DOHH2 (cell line): Measurements from ENCODE around the gene METTL25.

Experiments
- H3F3A ChIP-seq: fragments of 200-600 bp; sonication (generic), shearing (Covaris generic); 2 replicates; pipeline ENCODE4 v1.6.0; 2016; ENCODE audit warnings: antibody characterized with exemption, mild to moderate bottlenecking; ENCODE audit not compliant: control insufficient read depth, insufficient read depth
- H3K27ac ChIP-seq: fragments of 200-600 bp; sonication (generic); 2 replicates; pipeline ENCODE4 v1.5.1; 2014; ENCODE audit warnings: low read depth, mild to moderate bottlenecking, low read length, moderate library complexity
- H3K27me3 ChIP-seq: fragments of 200-600 bp; sonication (generic); 2 replicates; pipeline ENCODE4 v1.6.1; 2014; ENCODE audit warnings: mild to moderate bottlenecking, low read length, mixed read lengths; ENCODE audit not compliant: control insufficient read depth
- H3K36me3 ChIP-seq: fragments of 200-600 bp; sonication (generic); 2 replicates; pipeline ENCODE4 v1.6.1; 2014; ENCODE audit warnings: mild to moderate bottlenecking, low read length, moderate library complexity, mixed read lengths; ENCODE audit not compliant: control insufficient read depth
- H3K4me1 ChIP-seq: fragments of 200-600 bp; sonication (generic); 2 replicates; pipeline ENCODE4 v1.6.1; 2014; ENCODE audit warnings: mild to moderate bottlenecking, low read length, mixed read lengths; ENCODE audit not compliant: control insufficient read depth
- H3K4me2 ChIP-seq: fragments of 200-600 bp; sonication (generic); 2 replicates; pipeline ENCODE4 v1.6.0; 2014; ENCODE audit warnings: mild to moderate bottlenecking, low read length, moderate library complexity
- H3K4me3 ChIP-seq: fragments of 200-600 bp; sonication (generic); 2 replicates; pipeline ENCODE4 v1.5.1; 2014; ENCODE audit warnings: mild to moderate bottlenecking, low read length, mixed read lengths
- H3K79me2 ChIP-seq: fragments of 200-600 bp; sonication (generic); 2 replicates; pipeline ENCODE4 v1.6.1; 2014; ENCODE audit warnings: mild to moderate bottlenecking, low read length, mixed read lengths; ENCODE audit not compliant: control insufficient read depth
- H3K9me2 ChIP-seq: fragments of 200-600 bp; sonication (generic); replicated peaks from 2 replicates; pipeline ENCODE4 v1.6.1; 2014; ENCODE audit warnings: mild to moderate bottlenecking, low read length, mixed read lengths; ENCODE audit not compliant: control insufficient read depth
- H3K9me3 ChIP-seq: fragments of 200-600 bp; sonication (generic); 2 replicates; pipeline ENCODE4 v1.6.1; 2014; ENCODE audit warnings: antibody characterized with exemption, low read length, mixed read lengths; ENCODE audit not compliant: control insufficient read depth, insufficient read depth
- H4K20me1 ChIP-seq: fragments of 200-600 bp; sonication (generic); 2 replicates; pipeline ENCODE4 v1.6.0; 2014; ENCODE audit warnings: low read depth, mild to moderate bottlenecking, antibody characterized with exemption, low read length, moderate library complexity; ENCODE audit not compliant: control insufficient read depth, insufficient read depth
- CTCF ChIP-seq: fragments of 200-600 bp; sonication (generic); IDR thresholded peaks from one replicate; pipeline ENCODE4 v1.5.1; 2014; ENCODE audit warnings: antibody characterized with exemption, mild to moderate bottlenecking, low read depth, low read length; ENCODE audit not compliant: poor library complexity, severe bottlenecking
- EZH2phosphoT487 ChIP-seq: fragments of 200-600 bp; sonication (generic); IDR thresholded peaks from 2 replicates; pipeline ENCODE4 v1.6.1; 2017; ENCODE audit warnings: borderline replicate concordance, mild to moderate bottlenecking, antibody characterized with exemption, low read length, moderate library complexity, mixed read lengths

The METTL25 gene

DNA sequence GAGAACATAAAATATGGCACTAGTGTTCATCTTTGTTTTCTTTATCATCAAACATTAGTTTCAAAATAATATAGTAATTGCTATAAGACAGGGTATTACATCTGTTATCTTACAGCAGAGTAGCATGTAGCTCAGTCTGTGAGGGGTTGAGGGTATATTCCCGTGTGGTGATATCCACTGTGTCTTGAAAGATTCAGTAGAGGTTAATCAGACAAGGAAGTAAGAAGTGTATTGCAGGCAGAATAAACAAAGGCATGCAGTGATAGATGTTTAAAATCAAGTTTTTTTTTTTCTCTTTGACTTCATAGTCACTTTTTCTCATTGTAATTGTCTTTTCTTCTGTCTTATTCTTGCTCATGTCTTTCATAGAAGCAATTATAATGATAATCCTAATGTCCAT, 48.3 kb downstream of the METTL25 start:
- H3K79me2 ChIP-seq, result no peaks in the 10 kb centered on the region
- no peaks in the 10 kb centered on the region for H3K27me3 ChIP-seq
- no peaks in the 10 kb centered on the region for H3K36me3 ChIP-seq
- no peak overlapping the region for H3K4me3 ChIP-seq
- no peaks in the 10 kb centered on the region for H3K4me1 ChIP-seq
- no peaks in the 10 kb centered on the region for H3K9me2 ChIP-seq
- TF ChIP-seq CTCF, result no peak
- no peak for TF ChIP-seq EZH2phosphoT487
- no peak overlapping the region for H3K4me2 ChIP-seq
- H4K20me1 ChIP-seq, result no peaks in the 10 kb centered on the region
- no peaks in the 10 kb centered on the region for H3K9me3 ChIP-seq
- H3F3A ChIP-seq, result no peaks in the 10 kb centered on the region
- H3K27ac ChIP-seq, result no peak overlapping the region

DNA sequence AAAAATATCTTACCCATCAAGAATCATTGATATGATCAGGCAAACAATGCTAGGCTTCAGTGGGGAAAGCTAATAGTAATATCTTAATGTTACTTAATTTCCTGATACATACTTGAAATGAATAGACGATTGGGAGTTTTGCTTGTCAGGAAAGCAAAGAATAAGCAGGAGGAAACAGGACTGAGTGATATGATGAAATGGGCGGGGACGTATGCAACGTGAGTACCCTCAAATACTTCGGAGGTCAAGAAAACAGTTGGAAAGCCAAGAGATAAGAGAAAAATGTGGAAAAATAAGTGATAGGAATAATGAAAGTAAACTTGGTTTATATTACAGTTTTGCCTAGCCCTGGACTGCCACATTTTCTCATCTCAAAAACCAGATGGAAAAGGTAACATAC, 49.2 kb downstream of the METTL25 start:
- no peaks in the 10 kb centered on the region for H3K9me2 ChIP-seq
- no peaks in the 10 kb centered on the region for H3K27me3 ChIP-seq
- H3K4me1 ChIP-seq, result no peaks in the 10 kb centered on the region
- H3K9me3 ChIP-seq, result no peaks in the 10 kb centered on the region
- no peaks in the 10 kb centered on the region for H4K20me1 ChIP-seq
- no peak overlapping the region for H3K27ac ChIP-seq
- no peak for TF ChIP-seq EZH2phosphoT487
- no peak overlapping the region for H3K4me2 ChIP-seq
- H3F3A ChIP-seq, result no peaks in the 10 kb centered on the region
- no peaks in the 10 kb centered on the region for H3K36me3 ChIP-seq
- H3K4me3 ChIP-seq, result no peak overlapping the region
- H3K79me2 ChIP-seq, result no peaks in the 10 kb centered on the region

GRCh38 chr12:82408844-82409243, 50.5 kb downstream of the METTL25 start:
- Histone ChIP-seq H3K9me3 (no peaks in the 10 kb centered on the region), H3F3A (no peaks in the 10 kb centered on the region), H3K4me2 (no peak overlapping the region), H3K27me3 (no peaks in the 10 kb centered on the region), H3K4me1 (no peaks in the 10 kb centered on the region), H3K9me2 (no peaks in the 10 kb centered on the region), H3K79me2 (no peaks in the 10 kb centered on the region), H3K27ac (no peak overlapping the region), H3K4me3 (no peak overlapping the region), H3K36me3 (no peaks in the 10 kb centered on the region), H4K20me1 (no peaks in the 10 kb centered on the region)
- TF ChIP-seq EZH2phosphoT487 (no peak), CTCF (no peak)

DNA sequence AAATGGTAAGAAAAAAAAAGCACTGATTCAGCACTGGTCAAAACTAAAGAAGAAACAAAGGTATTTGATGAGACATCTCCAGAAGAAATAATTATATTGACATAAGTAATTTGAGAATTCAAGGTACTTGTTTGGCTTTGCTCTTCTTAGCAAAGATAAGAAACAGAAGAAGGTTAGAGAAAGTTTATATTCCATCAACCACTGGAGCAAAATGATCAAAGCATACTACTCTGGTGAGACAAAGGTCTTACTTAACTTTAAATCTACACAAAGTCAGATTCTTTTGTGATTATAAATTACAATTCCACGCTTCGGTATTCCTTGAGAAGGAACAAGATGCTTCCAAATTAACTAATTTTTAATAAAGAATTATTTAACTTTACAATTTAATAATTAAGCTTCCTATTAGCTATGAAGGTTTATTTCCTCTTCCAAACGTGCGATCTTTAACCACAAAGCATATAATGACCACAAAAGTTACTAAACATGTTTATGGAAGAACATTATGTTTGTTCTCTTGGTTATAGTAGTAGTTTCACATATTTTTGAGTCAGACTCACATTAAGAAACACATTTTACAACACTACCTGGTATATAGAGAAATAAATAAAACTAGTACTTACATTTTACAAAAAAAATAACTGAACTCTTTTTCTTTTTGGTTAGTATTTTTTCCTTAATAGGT, 53.4 kb downstream of the METTL25 start:
- Histone ChIP-seq H3F3A (no peaks in the 10 kb centered on the region), H3K79me2 (no peaks in the 10 kb centered on the region), H3K27me3 (no peaks in the 10 kb centered on the region), H3K27ac (no peak overlapping the region), H3K9me3 (no peaks in the 10 kb centered on the region), H3K9me2 (no peaks in the 10 kb centered on the region), H4K20me1 (no peaks in the 10 kb centered on the region), H3K4me2 (no peak overlapping the region), H3K4me3 (no peak overlapping the region), H3K4me1 (no peaks in the 10 kb centered on the region), H3K36me3 (no peaks in the 10 kb centered on the region)
- TF ChIP-seq EZH2phosphoT487 (no peak), CTCF (no peak)
